ENCODE results near the gene PRR3. TPM values are rescaled to one million over a fixed set of nuclear protein-coding genes. Genes with fewer than 3 reads are reported as not detected.

PRR3 gene
- total and polyA plus RNA-seq, 2 of the 13 experiments (the other 11 are each of a cell fraction or from before 2014, with no cell fraction given), result 14.6 to 21.2 TPM

DNA sequence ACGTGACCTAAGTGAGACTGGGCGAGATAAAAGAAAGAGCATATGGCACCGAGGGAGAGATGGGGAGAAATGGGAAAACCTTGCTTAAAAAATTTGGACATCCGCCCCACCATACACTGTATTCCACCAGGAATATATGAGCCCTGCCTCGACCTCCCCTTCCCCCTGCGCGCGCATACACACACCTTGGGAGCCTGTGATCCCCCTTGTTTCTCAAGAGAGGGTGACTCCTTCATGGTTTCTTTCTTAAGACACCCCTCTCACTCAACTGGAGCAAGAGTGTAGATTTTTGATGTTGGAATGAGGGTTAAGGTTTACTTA lies 14.6 kb downstream of the PRR3 start (continued):
- TF ChIP-seq, protein P1, sequence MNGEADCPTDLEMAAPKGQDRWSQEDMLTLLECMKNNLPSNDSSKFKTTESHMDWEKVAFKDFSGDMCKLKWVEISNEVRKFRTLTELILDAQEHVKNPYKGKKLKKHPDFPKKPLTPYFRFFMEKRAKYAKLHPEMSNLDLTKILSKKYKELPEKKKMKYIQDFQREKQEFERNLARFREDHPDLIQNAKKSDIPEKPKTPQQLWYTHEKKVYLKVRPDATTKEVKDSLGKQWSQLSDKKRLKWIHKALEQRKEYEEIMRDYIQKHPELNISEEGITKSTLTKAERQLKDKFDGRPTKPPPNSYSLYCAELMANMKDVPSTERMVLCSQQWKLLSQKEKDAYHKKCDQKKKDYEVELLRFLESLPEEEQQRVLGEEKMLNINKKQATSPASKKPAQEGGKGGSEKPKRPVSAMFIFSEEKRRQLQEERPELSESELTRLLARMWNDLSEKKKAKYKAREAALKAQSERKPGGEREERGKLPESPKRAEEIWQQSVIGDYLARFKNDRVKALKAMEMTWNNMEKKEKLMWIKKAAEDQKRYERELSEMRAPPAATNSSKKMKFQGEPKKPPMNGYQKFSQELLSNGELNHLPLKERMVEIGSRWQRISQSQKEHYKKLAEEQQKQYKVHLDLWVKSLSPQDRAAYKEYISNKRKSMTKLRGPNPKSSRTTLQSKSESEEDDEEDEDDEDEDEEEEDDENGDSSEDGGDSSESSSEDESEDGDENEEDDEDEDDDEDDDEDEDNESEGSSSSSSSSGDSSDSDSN (CRISPR knock-in tag; IDR thresholded peaks at IDR 0.05), result no peak
- TF ChIP-seq AKAP8 (CRISPR knock-in tag; IDR thresholded peaks at IDR 0.05) (no peak), JDP2 (CRISPR knock-in tag; IDR thresholded peaks at IDR 0.05; ENCODE audit: borderline replicate concordance) (no peak)

DNA sequence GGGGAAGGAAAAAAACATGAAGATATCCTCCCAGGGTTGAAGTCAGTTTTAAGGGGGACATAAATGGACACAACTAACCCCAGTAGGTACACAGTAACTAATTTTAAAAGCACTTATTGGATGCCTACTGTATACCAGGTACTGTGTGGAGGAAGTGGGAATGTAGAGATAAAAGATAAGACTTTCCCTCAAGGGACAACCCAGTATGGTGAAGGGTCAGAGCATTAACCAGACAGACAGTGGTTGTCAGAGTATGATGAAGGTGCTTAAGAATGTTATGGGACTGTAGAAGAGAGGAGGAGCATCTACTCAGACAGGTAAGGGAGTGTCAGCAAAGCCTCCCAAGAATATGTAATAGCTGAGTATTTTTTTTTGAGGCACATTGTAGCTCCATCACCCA lies 15.1 kb downstream of the PRR3 start:
- in situ Hi-C loops (cut with HindIII; ENCODE audit: extremely low pct_ligation_motif_present, low pct_unique_long_range_greater_than_20kb), result no loop called here
- no TSS peak for BruUV-seq (replicated peaks)
- POLR2A ChIA-PET, result no interaction called here

More for the DNA sequence above, 15.1 kb downstream of the PRR3 start:
- Histone ChIP-seq H3K27me3 (ENCODE audit: control insufficient read depth in 1 of 2, insufficient read depth in 2 of 2, low read length in 2 of 2) (no peaks in the 10 kb centered on the region; a peak in 1 of 5 replicates), H3K4me3 (replicated peaks in 1 of 3; ENCODE audit: insufficient read depth in 1 of 3, low read depth in 2 of 3, low read length in 3 of 3) (peak overlapping the region; percentile 67 to 88 (median 71)), H3K27ac (ENCODE audit: extremely low read length, insufficient read depth, low read length) (peak overlapping the region; percentile 80), H3K4me2 (ENCODE audit: low read depth, low read length) (peak overlapping the region; percentile 99), H3K36me3 (replicated peaks in 1 of 2; ENCODE audit: control insufficient read depth in 1 of 2, insufficient read depth in 2 of 2, low read length in 2 of 2) (peaks cover 4 to 12% of the 10 kb centered on the region in 2 experiments), H3K9me3 (ENCODE audit: low read length) (no peaks in the 10 kb centered on the region), H4K20me1 (ENCODE audit: insufficient read depth, low read length) (peaks cover 23% of the 10 kb centered on the region), H3K79me2 (ENCODE audit: insufficient read depth, low read length) (peaks cover 53% of the 10 kb centered on the region), H3K9ac (ENCODE audit: insufficient read depth, low read depth, low read length) (peak overlapping the region; percentile 88), H2AFZ (ENCODE audit: low read length) (no peak overlapping the region), H3K4me1 (ENCODE audit: insufficient read depth, low read length) (peaks cover 50% of the 10 kb centered on the region)
- DNase-seq (ENCODE audit: low spot score) (no peak), ATAC-seq (no peak), FAIRE-seq (no peak)
- CTCF ChIA-PET (ENCODE audit: low intra/inter-chr PET ratio, low total read pairs), result no interaction called here
- intact Hi-C loops (cut with micrococcal nuclease; ENCODE audit: unreplicated experiment), result no loop called here
- TF ChIP-seq, protein P2, sequence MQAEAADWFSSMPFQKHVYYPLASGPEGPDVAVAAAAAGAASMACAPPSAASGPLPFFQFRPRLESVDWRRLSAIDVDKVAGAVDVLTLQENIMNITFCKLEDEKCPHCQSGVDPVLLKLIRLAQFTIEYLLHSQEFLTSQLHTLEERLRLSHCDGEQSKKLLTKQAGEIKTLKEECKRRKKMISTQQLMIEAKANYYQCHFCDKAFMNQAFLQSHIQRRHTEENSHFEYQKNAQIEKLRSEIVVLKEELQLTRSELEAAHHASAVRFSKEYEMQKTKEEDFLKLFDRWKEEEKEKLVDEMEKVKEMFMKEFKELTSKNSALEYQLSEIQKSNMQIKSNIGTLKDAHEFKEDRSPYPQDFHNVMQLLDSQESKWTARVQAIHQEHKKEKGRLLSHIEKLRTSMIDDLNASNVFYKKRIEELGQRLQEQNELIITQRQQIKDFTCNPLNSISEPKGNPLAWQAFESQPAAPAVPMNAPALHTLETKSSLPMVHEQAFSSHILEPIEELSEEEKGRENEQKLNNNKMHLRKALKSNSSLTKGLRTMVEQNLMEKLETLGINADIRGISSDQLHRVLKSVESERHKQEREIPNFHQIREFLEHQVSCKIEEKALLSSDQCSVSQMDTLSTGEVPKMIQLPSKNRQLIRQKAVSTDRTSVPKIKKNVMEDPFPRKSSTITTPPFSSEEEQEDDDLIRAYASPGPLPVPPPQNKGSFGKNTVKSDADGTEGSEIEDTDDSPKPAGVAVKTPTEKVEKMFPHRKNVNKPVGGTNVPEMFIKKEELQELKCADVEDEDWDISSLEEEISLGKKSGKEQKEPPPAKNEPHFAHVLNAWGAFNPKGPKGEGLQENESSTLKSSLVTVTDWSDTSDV (CRISPR knock-in tag; IDR thresholded peaks at IDR 0.05), result no peak
- TF ChIP-seq, protein P3, sequence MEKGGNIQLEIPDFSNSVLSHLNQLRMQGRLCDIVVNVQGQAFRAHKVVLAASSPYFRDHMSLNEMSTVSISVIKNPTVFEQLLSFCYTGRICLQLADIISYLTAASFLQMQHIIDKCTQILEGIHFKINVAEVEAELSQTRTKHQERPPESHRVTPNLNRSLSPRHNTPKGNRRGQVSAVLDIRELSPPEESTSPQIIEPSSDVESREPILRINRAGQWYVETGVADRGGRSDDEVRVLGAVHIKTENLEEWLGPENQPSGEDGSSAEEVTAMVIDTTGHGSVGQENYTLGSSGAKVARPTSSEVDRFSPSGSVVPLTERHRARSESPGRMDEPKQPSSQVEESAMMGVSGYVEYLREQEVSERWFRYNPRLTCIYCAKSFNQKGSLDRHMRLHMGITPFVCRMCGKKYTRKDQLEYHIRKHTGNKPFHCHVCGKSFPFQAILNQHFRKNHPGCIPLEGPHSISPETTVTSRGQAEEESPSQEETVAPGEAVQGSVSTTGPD (CRISPR knock-in tag; IDR thresholded peaks at IDR 0.05), result no peak
- TF ChIP-seq PHB2 (IDR thresholded peaks at IDR 0.05; ENCODE audit: partially characterized antibody) (no peak), ZKSCAN8 (CRISPR knock-in tag; IDR thresholded peaks at IDR 0.05; ENCODE audit: borderline replicate concordance) (peak; percentile 87; the same call in 1 of the 2 replicates)
- TF ChIP-seq, protein P4, sequence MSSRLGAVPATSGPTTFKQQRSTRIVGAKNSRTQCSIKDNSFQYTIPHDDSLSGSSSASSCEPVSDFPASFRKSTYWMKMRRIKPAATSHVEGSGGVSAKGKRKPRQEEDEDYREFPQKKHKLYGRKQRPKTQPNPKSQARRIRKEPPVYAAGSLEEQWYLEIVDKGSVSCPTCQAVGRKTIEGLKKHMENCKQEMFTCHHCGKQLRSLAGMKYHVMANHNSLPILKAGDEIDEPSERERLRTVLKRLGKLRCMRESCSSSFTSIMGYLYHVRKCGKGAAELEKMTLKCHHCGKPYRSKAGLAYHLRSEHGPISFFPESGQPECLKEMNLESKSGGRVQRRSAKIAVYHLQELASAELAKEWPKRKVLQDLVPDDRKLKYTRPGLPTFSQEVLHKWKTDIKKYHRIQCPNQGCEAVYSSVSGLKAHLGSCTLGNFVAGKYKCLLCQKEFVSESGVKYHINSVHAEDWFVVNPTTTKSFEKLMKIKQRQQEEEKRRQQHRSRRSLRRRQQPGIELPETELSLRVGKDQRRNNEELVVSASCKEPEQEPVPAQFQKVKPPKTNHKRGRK (CRISPR knock-in tag; IDR thresholded peaks at IDR 0.05), result no peak
